Fibroblast of lung (primary cell): Measurements from ENCODE around the gene TMCC3. TPM values are rescaled to one million over a fixed set of nuclear protein-coding genes. Genes with fewer than 3 reads are reported as not detected.
A peak's percentile ranks its signal among the peaks of the same experiment; 100 is the strongest.

Experiments used
- DNase-seq, 2 donors: peaks; one replicate each; pipeline versions ENCODE4 v3.0.0 to v3.0.0-alpha.2; 2010; ENCODE audit warnings: low read depth in 2 of 2
- H2AFZ ChIP-seq: 2 replicates; pipeline ENCODE4 v1.5.1; 2012; ENCODE audit warnings: low read length, control low read depth, inconsistent platforms
- H3K27ac ChIP-seq: 2 replicates; pipeline ENCODE4 v1.5.1; 2011; ENCODE audit warnings: low read length, control low read depth; ENCODE audit not compliant: insufficient read depth
- H3K27me3 ChIP-seq: 2 replicates; pipeline ENCODE4 v1.5.1; 2011; ENCODE audit warnings: mild to moderate bottlenecking, low read length; ENCODE audit not compliant: control insufficient read depth, insufficient read depth
- H3K36me3 ChIP-seq: 2 replicates; pipeline ENCODE4 v1.5.1; 2011; ENCODE audit warnings: low read length; ENCODE audit not compliant: control insufficient read depth, insufficient read depth
- H3K4me1 ChIP-seq: 2 replicates; pipeline ENCODE4 v1.5.1; 2011; ENCODE audit warnings: low read length; ENCODE audit not compliant: control insufficient read depth, insufficient read depth; ENCODE audit errors: extremely low read depth
- H3K4me2 ChIP-seq: 2 replicates; pipeline ENCODE4 v1.5.1; 2011; ENCODE audit warnings: low read length, control low read depth; ENCODE audit not compliant: insufficient read depth; ENCODE audit errors: extremely low read depth
- H3K4me3 ChIP-seq, 4 experiments: fragments of 200-600 bp in 1 of 4; sonication (generic) in 1 of 4; replicated peaks in 1 of 4; 2 replicates each; pipeline ENCODE4 v1.5.1; 2011 to 2016; ENCODE audit warnings: low read length in 4 of 4, low read depth in 3 of 4, mild to moderate bottlenecking in 3 of 4, control low read depth in 2 of 4, inconsistent platforms in 1 of 4, mixed read lengths in 1 of 4; ENCODE audit not compliant: insufficient read depth in 1 of 4; ENCODE audit errors: control extremely low read depth in 1 of 4
- H3K79me2 ChIP-seq: 2 replicates; pipeline ENCODE4 v1.5.1; 2012; ENCODE audit warnings: mild to moderate bottlenecking, low read length, inconsistent platforms; ENCODE audit not compliant: control insufficient read depth, insufficient read depth
- H3K9ac ChIP-seq: 2 replicates; pipeline ENCODE4 v1.5.1; 2011; ENCODE audit warnings: mild to moderate bottlenecking, low read length, control low read depth; ENCODE audit not compliant: insufficient read depth
- H3K9me3 ChIP-seq: 2 replicates; pipeline ENCODE4 v1.5.1; 2012; ENCODE audit warnings: low read depth, low read length; ENCODE audit not compliant: control insufficient read depth, insufficient read depth
- H4K20me1 ChIP-seq: 2 replicates; pipeline ENCODE4 v1.5.1; 2011; ENCODE audit warnings: low read length; ENCODE audit not compliant: control insufficient read depth, insufficient read depth; ENCODE audit errors: extremely low read depth
- CTCF ChIP-seq, 2 donors: IDR thresholded peaks in 1 of 2; conservative IDR thresholded peaks in 1 of 2; 1 replicate in 1 of 2; 2 replicates in 1 of 2; pipeline ENCODE4 v1.5.1; 2011 to 2012; ENCODE audit warnings: low read length in 2 of 2, control low read depth in 1 of 2, inconsistent platforms in 1 of 2, low read depth in 1 of 2, mild to moderate bottlenecking in 1 of 2
- EZH2 ChIP-seq: IDR thresholded peaks from 2 replicates; pipeline ENCODE4 v1.5.1; 2012; ENCODE audit warnings: low read length, control low read depth, mild to moderate bottlenecking; ENCODE audit errors: missing control alignments
- polyA plus RNA-seq, 2 donors: library from polyadenylated mRNA; depleted of rRNA in 1 of 2; stranded (reverse) in 1 of 2; unstranded in 1 of 2; fragments of >200 nt; gene quantifications; 2 replicates each; pipeline ENCODE4 v1.2.1, GENCODE V29; 2011 to 2012; ENCODE audit warnings: missing spikeins in 1 of 2
- total RNA-seq: library from RNA; depleted of rRNA; stranded (reverse); fragments of >200 nt; gene quantifications from 2 replicates; pipeline ENCODE4 v1.2.1, GENCODE V29; 2014

The TMCC3 gene
- total and polyA plus RNA-seq, 2 donors (not counting 1 experiment from before 2014, with no cell fraction given), result 0.22 to 0.33 TPM

GRCh38 chr12:94555687-94556086, 94.7 kb downstream of the TMCC3 start:
- no peaks in the 10 kb centered on the region for H3K27me3 ChIP-seq
- no peak overlapping the region for H2AFZ ChIP-seq

GRCh38 chr12:94553875-94554274, 96.5 kb downstream of the TMCC3 start:
- Histone ChIP-seq H3K9me3 (no peaks in the 10 kb centered on the region), H3K27ac (no peak overlapping the region), H3K9ac (no peak overlapping the region), H3K27me3 (no peaks in the 10 kb centered on the region), H3K79me2 (no peaks in the 10 kb centered on the region), H2AFZ (no peak overlapping the region), H3K4me1 (peaks cover 2% of the 10 kb centered on the region), H3K4me3 (no peak overlapping the region), H3K4me2 (no peak overlapping the region), H3K36me3 (no peaks in the 10 kb centered on the region), H4K20me1 (no peaks in the 10 kb centered on the region)
- no peak for DNase-seq
- no peak for TF ChIP-seq CTCF (conservative IDR thresholded peaks at IDR 0.05 in 1 of 2, IDR thresholded peaks at IDR 0.05 in 1 of 2; ENCODE audit: low read depth in 1 of 2, low read length in 2 of 2)

More at GRCh38 chr12:94555687-94556086, 94.7 kb downstream of the TMCC3 start:
- no peaks in the 10 kb centered on the region for H4K20me1 ChIP-seq
- no peak for TF ChIP-seq CTCF (conservative IDR thresholded peaks at IDR 0.05 in 1 of 2, IDR thresholded peaks at IDR 0.05 in 1 of 2; ENCODE audit: low read depth in 1 of 2, low read length in 2 of 2)
- TF ChIP-seq EZH2, result no peak
- no peak for DNase-seq
- no peak overlapping the region for H3K27ac ChIP-seq
- no peaks in the 10 kb centered on the region for H3K79me2 ChIP-seq
- peaks cover 2% of the 10 kb centered on the region for H3K4me1 ChIP-seq
- H3K4me2 ChIP-seq, result no peak overlapping the region
- no peak overlapping the region for H3K9ac ChIP-seq
- H3K9me3 ChIP-seq, result no peaks in the 10 kb centered on the region
- H3K4me3 ChIP-seq, result no peak overlapping the region
- no peaks in the 10 kb centered on the region for H3K36me3 ChIP-seq

GRCh38 chr12:94553130-94553519, 97.2 kb downstream of the TMCC3 start:
- no peaks in the 10 kb centered on the region for H3K36me3 ChIP-seq
- H3K79me2 ChIP-seq, result no peaks in the 10 kb centered on the region
- TF ChIP-seq CTCF (conservative IDR thresholded peaks at IDR 0.05 in 1 of 2, IDR thresholded peaks at IDR 0.05 in 1 of 2; ENCODE audit: low read depth in 1 of 2, low read length in 2 of 2) (no peak), EZH2 (no peak)
- no peak overlapping the region for H3K4me2 ChIP-seq
- peak; percentile 82 to 84 for DNase-seq
- no peaks in the 10 kb centered on the region for H3K9me3 ChIP-seq
- H3K4me3 ChIP-seq, result no peak overlapping the region
- no peak overlapping the region for H3K27ac ChIP-seq
- H3K27me3 ChIP-seq, result no peaks in the 10 kb centered on the region
- no peaks in the 10 kb centered on the region for H4K20me1 ChIP-seq
- H2AFZ ChIP-seq, result no peak overlapping the region
- peaks cover 2% of the 10 kb centered on the region for H3K4me1 ChIP-seq
- no peak overlapping the region for H3K9ac ChIP-seq
